Ectodermal cell (in vitro differentiated cells): ENCODE data around the gene NFAT5.

Experiments used
- H3K27ac ChIP-seq: 2 replicates; pipeline ENCODE4 v1.7.0; 2013; ENCODE audit warnings: mild to moderate bottlenecking, low read depth, low read length; ENCODE audit not compliant: insufficient read depth, poor library complexity, severe bottlenecking
- H3K27me3 ChIP-seq: 2 replicates; pipeline ENCODE4 v1.7.0; 2013; ENCODE audit warnings: mild to moderate bottlenecking, low read length; ENCODE audit not compliant: insufficient read depth, control insufficient read depth, poor library complexity, severe bottlenecking
- H3K36me3 ChIP-seq: one replicate; pipeline ENCODE4 v1.7.0; 2013; ENCODE audit warnings: low read length; ENCODE audit not compliant: control insufficient read depth, insufficient read depth
- H3K4me1 ChIP-seq: one replicate; pipeline ENCODE4 v1.7.0; 2013; ENCODE audit warnings: low read length; ENCODE audit not compliant: control insufficient read depth, insufficient read depth
- H3K4me3 ChIP-seq: 2 replicates; pipeline ENCODE4 v1.7.0; 2013; ENCODE audit warnings: low read depth, low read length, control low read depth; ENCODE audit not compliant: insufficient read depth
- H3K9me3 ChIP-seq: 2 replicates; pipeline ENCODE4 v1.7.0; 2013; ENCODE audit warnings: mild to moderate bottlenecking, low read length, moderate library complexity; ENCODE audit not compliant: control insufficient read depth
- WGBS, 2 experiments: methylation state at CpG; one replicate each; pipeline ENCODE4 v1.1.7; 2013; ENCODE audit warnings: missing lambda C conversion rate in 2 of 2; 5-methylcytosine and 5-hydroxymethylcytosine counted together

NFAT5 gene

DNA sequence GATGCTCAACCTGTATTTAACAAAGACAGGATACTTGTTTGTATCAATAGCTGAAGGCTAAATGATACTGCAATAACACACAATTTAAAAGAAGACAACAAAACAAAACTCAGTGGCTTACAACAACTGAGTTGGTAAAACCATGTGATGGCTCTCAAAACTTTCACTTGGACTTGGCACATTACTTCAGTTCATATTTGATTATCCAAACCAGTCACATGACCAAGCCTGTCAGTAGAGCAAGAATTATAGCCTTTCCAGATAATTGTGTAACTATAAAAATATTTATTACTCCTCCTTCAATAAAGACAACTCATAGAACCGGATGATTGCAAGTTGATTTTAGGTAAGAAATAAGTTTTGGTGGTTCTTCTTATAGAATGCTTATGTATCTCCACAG is 103.8 kb downstream of the NFAT5 start:
- WGBS, 2 experiments: 80 to 100% methylated on average over 1 of the region's 1 CpG
- no peak overlapping the region for H3K27ac ChIP-seq

DNA sequence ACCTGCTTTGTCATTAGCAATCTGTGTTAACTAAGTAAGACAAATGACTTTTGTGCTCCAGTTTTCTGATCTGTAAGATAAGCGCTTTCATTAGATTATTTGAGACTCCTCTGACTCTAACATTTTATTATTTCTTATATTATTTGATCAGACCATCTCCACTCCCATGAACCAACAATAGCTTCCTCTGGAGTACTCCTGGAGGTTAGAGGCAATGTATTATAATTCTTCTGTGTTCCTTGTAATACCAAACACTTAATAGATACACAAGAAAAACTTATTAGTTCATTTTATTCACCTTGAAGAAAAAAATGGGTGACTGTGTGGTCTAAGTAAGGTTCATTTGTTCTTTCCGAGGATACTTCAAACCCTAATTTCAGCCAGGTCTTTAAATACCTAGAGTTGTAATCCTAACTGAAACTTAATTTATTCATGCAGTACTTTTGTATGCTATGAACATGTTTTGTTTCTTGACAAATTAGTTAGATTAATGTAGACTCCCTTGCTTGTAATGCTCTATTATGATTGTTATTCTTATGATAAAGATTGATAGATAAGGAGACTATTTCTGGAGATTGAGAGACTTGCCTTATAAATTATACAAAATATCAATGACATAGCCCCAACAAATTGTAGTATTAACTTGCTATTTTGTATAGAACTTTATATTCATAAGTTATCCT is 106.7 kb downstream of the NFAT5 start:
- Histone ChIP-seq H3K9me3 (no peaks in the 10 kb centered on the region), H3K27ac (no peak overlapping the region), H3K27me3 (no peaks in the 10 kb centered on the region), H3K4me3 (no peak overlapping the region), H3K36me3 (no peaks in the 10 kb centered on the region), H3K4me1 (no peaks in the 10 kb centered on the region)
- WGBS, 2 experiments: 100% methylated on average over 1 to 2 of the region's 2 CpGs

More for the DNA sequence above, 103.8 kb downstream of the NFAT5 start:
- Histone ChIP-seq H3K36me3 (no peaks in the 10 kb centered on the region), H3K9me3 (no peaks in the 10 kb centered on the region), H3K27me3 (no peaks in the 10 kb centered on the region), H3K4me3 (no peak overlapping the region), H3K4me1 (no peaks in the 10 kb centered on the region)

- Histone ChIP-seq H3K4me3 (no peak overlapping the region), H3K27ac (no peak overlapping the region), H3K27me3 (no peaks in the 10 kb centered on the region), H3K36me3 (no peaks in the 10 kb centered on the region), H3K9me3 (no peaks in the 10 kb centered on the region), H3K4me1 (no peaks in the 10 kb centered on the region)
- WGBS, 2 experiments: 37 to 67% methylated on average over 2 to 3 of the region's 3 CpGs
Measured at GRCh38 chr16:69672998-69673713, 107.4 kb downstream of the NFAT5 start.

- Histone ChIP-seq H3K27me3 (no peaks in the 10 kb centered on the region), H3K27ac (no peak overlapping the region), H3K9me3 (no peaks in the 10 kb centered on the region), H3K4me3 (no peak overlapping the region), H3K36me3 (no peaks in the 10 kb centered on the region), H3K4me1 (no peaks in the 10 kb centered on the region)
Measured at GRCh38 chr16:69680358-69680757, 114.6 kb downstream of the NFAT5 start.

DNA sequence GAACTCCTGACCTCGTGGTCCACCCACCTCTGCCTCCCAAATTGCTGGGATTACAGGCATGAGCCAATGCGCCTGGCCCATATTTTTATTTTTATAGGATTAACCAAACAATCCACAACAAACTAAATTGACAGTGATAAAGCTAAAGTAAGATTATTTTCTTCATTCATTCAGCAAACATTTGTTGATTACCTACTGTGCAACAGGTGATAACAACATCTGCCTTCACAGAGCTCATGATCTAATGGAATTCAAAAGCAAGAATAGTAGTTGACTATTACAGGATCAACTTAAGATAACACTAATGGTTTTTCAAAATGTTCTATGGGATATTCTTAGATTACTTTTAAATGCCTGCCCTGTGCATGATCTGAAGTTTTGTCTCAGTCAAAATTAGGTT is 122.8 kb downstream of the NFAT5 start:
- H3K36me3 ChIP-seq: peaks cover 19% of the 10 kb centered on the region
- H3K27me3 ChIP-seq: no peaks in the 10 kb centered on the region
- WGBS, 2 experiments: 92 to 98% methylated on average over 1 to 2 of the region's 2 CpGs
- no peak overlapping the region for H3K4me3 ChIP-seq
- no peak overlapping the region for H3K27ac ChIP-seq
- no peaks in the 10 kb centered on the region for H3K9me3 ChIP-seq
- H3K4me1 ChIP-seq: no peaks in the 10 kb centered on the region

- H3K27me3 ChIP-seq: no peaks in the 10 kb centered on the region
- H3K4me3 ChIP-seq: no peak overlapping the region
- WGBS, 2 experiments: 91 to 98% methylated on average over 4 of the region's 4 CpGs
- H3K9me3 ChIP-seq: no peaks in the 10 kb centered on the region
- H3K27ac ChIP-seq: no peak overlapping the region
- peaks cover 26% of the 10 kb centered on the region for H3K36me3 ChIP-seq
- H3K4me1 ChIP-seq: no peaks in the 10 kb centered on the region
Measured at GRCh38 chr16:69691980-69692911, 126.5 kb downstream of the NFAT5 start.

GRCh38 chr16:69693916-69694315 is 128.2 kb downstream of the NFAT5 start:
- no peak overlapping the region for H3K4me3 ChIP-seq
- no peaks in the 10 kb centered on the region for H3K4me1 ChIP-seq
- no peaks in the 10 kb centered on the region for H3K9me3 ChIP-seq
- peaks cover 26% of the 10 kb centered on the region for H3K36me3 ChIP-seq
- no peaks in the 10 kb centered on the region for H3K27me3 ChIP-seq
- WGBS, 2 experiments: 96% methylated on average over 2 of the region's 2 CpGs
- no peak overlapping the region for H3K27ac ChIP-seq

- no peaks in the 10 kb centered on the region for H3K4me1 ChIP-seq
- H3K4me3 ChIP-seq: no peak overlapping the region
- H3K36me3 ChIP-seq: peaks cover 9% of the 10 kb centered on the region
- no peaks in the 10 kb centered on the region for H3K27me3 ChIP-seq
- no peak overlapping the region for H3K27ac ChIP-seq
- no peaks in the 10 kb centered on the region for H3K9me3 ChIP-seq
- WGBS, 2 experiments: 95 to 98% methylated on average over 2 to 3 of the region's 3 CpGs
Measured at GRCh38 chr16:69698404-69698803, 132.6 kb downstream of the NFAT5 start.

GRCh38 chr16:69699915-69700314 is 134.1 kb downstream of the NFAT5 start:
- Histone ChIP-seq H3K4me1 (no peaks in the 10 kb centered on the region), H3K36me3 (peaks cover 3% of the 10 kb centered on the region), H3K9me3 (no peaks in the 10 kb centered on the region), H3K27ac (no peak overlapping the region), H3K27me3 (no peaks in the 10 kb centered on the region), H3K4me3 (no peak overlapping the region)
- WGBS, 2 experiments: no CpG with 5 or more reads among the region's 1 CpG

DNA sequence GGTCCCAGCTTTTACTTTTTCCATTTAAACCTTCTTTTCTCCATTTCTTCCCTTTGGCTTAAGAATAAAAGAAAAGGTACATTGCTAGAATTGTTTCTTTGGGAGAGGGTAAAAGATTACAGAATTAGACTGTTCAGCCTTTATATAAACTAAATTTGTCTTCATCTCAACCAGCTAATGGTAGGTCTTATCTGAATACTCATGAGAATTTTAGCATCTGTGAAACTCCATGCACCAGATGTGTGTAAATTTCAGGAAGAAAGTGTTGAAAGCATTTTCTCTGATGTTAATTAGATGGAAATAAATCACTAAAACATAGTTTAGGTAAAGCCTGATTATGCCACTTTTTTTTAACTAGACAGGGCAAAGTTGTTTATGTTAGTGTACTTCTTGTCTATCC is 135.7 kb downstream of the NFAT5 start:
- no peaks in the 10 kb centered on the region for H3K9me3 ChIP-seq
- peaks cover under 1% of the 10 kb centered on the region for H3K36me3 ChIP-seq
- H3K27ac ChIP-seq: no peak overlapping the region
- no peaks in the 10 kb centered on the region for H3K4me1 ChIP-seq
- no peak overlapping the region for H3K4me3 ChIP-seq
- H3K27me3 ChIP-seq: no peaks in the 10 kb centered on the region
